Gastrocnemius medialis (tissue), 4 donors: ENCODE measurements around the gene C1orf174.

ENCODE experiments used
- POLR2A ChIP-seq, 2 donors: fragments of 450-650 bp; IDR thresholded peaks; one replicate each; pipeline ENCODE4 v1.6.1; 2017; ENCODE audit warnings: antibody characterized with exemption in 2 of 2, mild to moderate bottlenecking in 2 of 2, moderate library complexity in 2 of 2
- TF ChIP-seq, protein P1 (sequence below), 5 experiments: fragments of 450-650 bp in 3 of 5; fragments of 200-600 bp in 2 of 5; sonication (generic) in 2 of 5; IDR thresholded peaks in 4 of 5; conservative IDR thresholded peaks in 1 of 5; 1 replicate in 4 of 5; 2 replicates in 1 of 5; pipeline ENCODE4 v1.5.1; 2016 to 2019; ENCODE audit warnings: antibody characterized with exemption in 5 of 5, mild to moderate bottlenecking in 3 of 5, moderate library complexity in 3 of 5

DNA sequence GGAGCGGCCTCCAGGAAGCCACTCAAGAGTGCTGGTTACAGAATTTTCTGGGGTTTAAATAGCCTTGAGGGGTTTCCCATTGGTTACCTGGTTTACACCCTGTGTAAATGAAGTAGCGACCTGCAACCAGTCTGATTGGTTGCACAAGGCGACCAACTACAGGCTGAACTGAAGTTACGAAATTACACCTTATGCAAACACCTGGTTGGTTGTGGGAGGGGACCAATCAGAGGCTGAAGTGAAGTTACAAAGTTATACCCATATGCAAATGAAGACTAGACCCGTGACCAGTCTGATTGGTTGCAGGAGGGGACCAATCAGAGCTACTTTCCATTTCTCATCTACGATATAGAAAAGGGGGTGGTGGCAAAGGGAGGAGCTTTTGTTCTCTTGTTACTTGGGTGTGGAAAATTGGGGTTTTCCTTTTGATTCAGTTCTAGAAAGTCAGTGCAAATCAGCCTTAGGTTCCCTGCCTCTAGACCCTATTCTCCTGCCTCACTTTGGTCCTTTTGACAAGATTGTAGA, 22.2 kb upstream of the C1orf174 start:
- TF ChIP-seq, protein P1, sequence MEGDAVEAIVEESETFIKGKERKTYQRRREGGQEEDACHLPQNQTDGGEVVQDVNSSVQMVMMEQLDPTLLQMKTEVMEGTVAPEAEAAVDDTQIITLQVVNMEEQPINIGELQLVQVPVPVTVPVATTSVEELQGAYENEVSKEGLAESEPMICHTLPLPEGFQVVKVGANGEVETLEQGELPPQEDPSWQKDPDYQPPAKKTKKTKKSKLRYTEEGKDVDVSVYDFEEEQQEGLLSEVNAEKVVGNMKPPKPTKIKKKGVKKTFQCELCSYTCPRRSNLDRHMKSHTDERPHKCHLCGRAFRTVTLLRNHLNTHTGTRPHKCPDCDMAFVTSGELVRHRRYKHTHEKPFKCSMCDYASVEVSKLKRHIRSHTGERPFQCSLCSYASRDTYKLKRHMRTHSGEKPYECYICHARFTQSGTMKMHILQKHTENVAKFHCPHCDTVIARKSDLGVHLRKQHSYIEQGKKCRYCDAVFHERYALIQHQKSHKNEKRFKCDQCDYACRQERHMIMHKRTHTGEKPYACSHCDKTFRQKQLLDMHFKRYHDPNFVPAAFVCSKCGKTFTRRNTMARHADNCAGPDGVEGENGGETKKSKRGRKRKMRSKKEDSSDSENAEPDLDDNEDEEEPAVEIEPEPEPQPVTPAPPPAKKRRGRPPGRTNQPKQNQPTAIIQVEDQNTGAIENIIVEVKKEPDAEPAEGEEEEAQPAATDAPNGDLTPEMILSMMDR (IDR thresholded peaks at IDR 0.05 in 4 of 5, conservative IDR thresholded peaks at IDR 0.05 in 1 of 5) = no peak
- no peak for TF ChIP-seq POLR2A (IDR thresholded peaks at IDR 0.05)
